GM21825 (cell line): ENCODE measurements around the gene MINDY4.

ENCODE experiments used
- ATAC-seq: cut with Tn5 transposase; IDR thresholded peaks from one replicate; pipeline ENCODE4 v1.9.1; 2021; ENCODE audit warnings: mild to moderate bottlenecking, moderate library complexity; ENCODE audit not compliant: unreplicated experiment

Gene MINDY4

DNA sequence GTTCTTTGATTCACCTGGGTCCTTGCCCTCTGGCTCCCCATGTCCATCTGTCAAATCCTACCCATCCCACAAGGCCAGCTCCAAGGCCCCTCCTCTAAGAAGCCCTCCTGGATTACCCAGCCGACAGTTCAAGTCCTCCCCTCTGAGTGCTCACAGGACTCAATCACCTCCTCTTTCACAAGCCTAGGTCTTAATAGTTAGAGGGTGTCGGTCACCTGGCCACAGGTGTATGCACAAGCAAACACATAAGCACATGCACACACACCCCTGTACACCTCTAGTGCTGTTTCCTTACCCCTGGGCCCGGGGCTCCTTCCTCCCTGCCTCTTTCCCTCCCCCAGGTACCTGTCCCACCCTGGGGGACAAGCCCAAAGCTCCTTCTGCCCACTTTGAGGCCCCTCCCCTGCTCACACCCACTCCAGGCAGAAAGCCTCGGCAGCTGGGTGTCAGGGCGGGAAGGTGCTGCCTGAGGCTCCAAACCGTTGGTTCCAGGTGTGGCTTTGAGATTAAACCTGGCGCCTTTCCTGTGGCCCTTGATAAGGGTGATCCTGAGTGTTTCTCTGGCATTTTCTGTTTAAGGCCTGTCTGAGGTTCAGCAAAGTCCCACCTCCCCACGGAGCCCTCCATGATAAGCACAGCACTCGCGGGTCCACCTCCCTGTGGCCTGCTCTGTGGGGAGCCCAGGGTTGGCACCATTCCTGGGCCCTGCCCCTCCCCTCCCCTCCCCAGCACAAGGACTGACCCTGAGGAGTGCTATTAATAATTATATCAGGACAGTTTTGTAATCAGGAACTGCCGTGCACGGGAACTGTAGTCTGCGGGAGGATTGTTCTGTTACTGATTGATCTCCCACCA, 125.8 kb downstream of the MINDY4 start:
- ATAC-seq: no peak

DNA sequence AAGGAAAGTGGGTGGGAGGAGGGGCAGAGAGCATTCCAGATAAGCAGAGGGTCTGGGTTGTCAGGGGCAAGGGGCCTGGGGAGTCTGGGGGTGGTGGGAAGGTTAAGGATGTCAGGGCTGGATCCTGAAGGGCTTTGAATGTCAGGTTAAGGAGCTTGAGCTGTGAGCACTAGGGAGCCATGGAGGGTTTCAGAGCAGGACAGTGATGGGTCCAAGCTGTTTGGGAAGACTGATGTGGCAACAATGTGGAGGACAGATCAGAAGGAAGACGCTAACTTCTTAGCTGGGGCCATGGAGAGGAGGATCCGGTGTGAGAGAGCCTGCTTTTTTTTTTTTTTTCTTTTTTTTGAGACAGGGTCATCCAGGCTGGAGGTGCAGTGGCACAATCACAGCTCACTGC, 126.6 kb downstream of the MINDY4 start:
- no peak for ATAC-seq

DNA sequence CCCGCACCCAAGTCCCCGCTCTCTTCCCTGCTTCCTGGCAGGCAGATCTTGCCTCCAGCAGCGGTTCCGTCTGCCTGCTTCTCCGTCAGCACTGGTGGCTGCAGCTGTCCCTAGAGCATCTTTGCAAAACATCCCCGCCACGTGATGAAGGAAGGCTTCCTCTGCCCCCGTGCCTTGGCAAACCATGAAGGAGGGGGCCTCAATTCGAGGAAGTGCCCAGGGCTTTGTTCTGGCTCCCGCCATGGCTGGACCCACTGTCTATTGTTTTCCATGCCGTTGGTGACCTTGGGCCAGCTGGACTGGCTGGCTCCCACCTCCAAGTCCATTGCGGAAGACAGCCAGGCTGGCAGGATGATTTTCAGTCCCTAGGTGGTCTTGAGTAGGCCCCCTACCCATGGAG, 127.2 kb downstream of the MINDY4 start:
- no peak for ATAC-seq

- ATAC-seq: no peak
These were observed 127.8 kb downstream of the MINDY4 start for GRCh38 chr7:30899066-30899465.

DNA sequence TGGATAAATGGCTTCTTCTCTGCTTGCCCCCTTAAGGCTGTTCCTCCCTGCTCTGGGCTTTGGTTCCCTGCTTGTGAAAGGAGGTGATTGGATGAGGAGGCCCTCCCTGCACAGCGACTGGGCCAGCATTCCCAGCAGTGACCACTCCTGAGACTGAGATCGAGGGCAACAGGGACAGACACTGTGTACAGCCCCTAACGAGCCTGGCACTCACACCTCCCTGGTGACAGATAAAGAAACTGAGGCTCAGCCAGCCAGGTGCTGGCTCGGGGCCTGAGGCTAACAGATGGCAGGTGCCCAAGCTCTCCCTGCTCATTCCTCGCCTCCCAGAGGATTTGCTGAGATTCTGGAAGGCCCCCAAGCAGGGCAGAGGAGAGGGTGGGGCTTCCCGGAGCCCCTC, 128.4 kb downstream of the MINDY4 start:
- no peak for ATAC-seq

DNA sequence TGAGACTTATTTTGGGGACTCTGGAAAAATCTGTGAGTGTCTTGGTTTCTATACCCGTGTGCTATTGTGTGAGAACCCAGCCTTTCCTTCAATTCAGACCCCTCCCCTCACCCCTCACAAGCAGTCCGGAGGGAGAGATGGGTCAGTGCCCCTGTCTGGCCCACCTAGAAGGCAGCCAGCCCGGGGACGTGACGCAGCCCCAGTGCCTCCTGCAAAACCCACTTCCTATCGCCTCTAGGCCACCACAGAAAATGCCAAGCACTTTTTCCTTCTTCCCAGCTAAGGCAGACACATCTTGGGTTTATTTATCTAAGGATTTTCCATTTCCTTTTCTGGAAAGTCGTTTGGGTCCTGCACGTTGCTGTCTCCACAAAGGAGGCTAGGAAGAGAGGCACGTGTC, 128.8 kb downstream of the MINDY4 start:
- no peak for ATAC-seq

DNA sequence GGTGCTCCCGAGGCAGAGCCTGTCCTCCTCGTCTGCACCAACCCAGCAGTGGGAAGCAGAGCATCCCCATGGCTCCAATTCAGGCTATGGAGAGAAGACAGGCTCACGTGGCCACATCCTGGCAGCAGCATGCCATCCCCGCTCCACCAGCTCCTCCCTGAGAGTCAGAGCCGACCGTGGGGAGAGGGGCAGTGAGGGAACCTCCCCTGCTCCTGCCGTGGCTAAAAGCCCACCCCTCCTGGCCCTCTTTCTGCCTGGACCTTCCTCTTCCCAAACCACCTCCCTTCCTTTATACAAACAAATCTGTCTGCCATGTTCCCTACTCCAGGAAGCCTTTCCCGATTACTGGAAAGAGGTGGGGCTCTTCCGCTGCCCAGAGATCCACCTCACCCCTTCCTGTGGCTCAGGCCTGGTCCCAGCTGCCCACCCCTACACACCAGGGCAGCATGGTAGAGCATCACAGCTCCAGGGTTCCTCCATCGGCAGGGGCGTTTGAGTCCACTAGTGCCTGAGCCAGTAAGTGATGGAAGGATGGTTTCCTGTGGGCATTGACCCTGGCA, 129.7 kb downstream of the MINDY4 start:
- ATAC-seq: no peak

GRCh38 chr7:30901856-30902255, 130.6 kb downstream of the MINDY4 start:
- ATAC-seq: no peak

GRCh38 chr7:30902466-30902865, 131.2 kb downstream of the MINDY4 start:
- no peak for ATAC-seq

DNA sequence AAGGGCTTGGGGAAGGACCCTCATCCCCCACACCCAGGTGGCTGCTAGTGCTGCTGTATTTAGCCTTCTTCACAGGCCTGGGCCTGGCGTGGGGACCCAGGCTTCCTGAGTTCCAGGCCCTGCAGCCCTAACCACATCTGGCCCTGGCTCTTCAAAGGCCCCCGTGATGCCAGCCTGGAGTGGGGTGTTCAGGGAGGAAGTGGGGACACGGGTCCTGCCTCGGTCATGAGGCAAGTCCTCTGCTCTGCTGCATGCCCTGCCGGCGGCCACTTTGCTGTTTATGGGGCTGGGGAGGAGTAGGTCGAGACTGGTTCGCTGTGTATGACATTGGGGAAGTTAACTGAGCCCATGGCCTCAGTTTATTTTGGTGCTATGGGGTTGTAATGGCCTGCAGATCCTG, 131.9 kb downstream of the MINDY4 start:
- no peak for ATAC-seq

- ATAC-seq: no peak
These were observed 133.3 kb downstream of the MINDY4 start for GRCh38 chr7:30904561-30904960.

DNA sequence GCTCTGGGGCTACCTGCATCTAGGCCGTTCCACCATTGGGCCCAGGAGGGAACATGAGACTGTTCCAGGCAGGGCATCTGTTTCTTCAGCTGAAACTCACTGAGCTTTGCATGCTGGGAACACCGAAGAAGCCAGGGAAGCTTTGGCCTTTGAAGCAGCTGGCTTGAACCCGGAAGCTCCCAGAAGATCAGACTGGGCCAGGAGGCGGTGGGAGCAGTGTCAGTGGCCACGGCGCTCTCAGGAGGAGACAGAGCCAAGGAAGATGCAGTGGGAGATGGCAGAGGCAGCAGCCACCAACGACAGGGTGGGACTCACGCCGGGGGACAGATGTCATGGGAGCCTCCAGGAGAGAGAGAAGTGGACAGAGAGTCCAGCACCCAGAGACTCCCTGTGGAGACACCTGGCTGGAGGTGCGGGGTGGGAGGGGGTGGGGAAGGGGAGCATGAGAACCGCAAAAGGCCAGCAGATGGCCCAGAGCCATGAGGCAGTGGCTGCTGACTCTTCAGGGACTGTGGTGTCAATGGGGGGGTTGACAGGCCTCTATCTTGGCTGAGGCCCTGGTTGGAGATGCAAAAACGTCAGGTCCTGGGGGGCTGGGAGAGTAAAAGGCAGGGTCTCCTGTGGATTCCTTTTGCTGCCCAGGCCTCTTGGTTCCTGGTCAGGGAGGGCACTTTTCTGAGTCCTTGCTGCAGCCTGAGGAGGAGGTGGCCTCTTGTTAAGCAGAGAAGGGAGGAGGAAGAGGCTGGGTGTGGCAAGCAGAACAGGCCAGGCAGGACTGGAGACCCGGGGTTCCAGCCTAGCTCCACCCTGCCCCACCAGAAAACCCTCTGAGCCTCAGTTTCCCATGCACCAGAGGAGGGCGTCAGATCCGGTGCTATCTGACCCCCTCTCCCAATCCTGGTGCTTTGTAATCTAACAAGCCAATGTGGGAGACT, 134.1 kb downstream of the MINDY4 start:
- ATAC-seq: no peak

DNA sequence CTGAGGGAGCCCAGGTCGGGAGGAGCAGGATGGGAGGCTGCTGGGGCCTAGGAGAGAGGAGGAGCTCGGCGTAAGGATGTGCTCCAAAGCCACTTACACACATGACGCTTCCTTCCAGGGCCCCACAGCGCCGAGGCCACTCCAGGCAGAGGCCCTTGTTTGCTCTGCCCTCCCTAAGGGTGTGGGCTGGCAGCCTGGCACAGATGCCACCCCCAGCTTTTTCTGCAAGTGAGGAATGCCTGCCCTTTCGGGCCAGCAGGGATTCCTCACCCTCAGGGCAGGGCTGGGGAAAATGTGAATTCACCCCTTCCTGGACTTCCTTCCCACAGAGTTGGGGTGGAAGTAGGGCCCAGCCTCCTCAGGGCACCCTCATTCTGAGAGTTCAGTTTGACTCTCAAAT, 134.8 kb downstream of the MINDY4 start:
- ATAC-seq: no peak

GRCh38 chr7:30906515-30907240, 135.5 kb downstream of the MINDY4 start:
- no peak for ATAC-seq

DNA sequence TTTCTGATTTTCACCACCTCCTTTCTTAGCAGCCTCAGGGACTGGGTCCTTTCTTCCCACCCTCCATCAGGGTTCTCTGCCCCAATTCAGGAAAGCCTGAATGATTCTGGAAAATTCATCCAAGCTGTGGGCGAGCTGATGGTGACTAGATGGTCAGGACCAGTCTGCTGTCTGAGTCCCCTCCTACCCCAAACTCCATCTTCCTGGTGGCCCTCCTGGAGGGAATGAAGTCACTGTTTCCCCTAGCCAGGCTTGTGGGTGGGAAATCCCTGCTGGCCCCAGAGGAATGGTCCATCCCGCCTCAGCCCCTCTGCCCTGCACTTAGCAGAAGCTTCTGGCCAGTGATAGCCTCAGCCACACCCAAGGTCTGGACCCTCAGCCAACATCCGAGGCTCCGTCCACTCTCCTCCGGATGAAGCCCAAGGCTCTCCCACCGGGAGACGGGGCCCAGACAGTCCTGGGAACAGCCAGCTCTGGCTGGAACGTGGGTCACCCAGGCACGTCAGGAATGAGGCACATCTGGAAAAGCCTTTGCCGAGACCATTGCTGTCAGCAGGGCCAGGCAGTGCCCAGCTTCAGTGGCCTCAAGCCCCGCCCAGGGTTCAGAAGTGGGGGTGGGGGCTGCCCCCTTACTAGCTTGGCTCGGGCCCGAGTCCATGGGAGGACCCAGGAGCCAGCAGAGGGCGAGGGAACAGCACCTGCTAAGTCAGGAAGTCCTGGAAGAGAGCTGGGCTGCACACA, 136.5 kb downstream of the MINDY4 start:
- ATAC-seq: no peak

- ATAC-seq: no peak
These were observed 137.5 kb downstream of the MINDY4 start for GRCh38 chr7:30908681-30909080.

DNA sequence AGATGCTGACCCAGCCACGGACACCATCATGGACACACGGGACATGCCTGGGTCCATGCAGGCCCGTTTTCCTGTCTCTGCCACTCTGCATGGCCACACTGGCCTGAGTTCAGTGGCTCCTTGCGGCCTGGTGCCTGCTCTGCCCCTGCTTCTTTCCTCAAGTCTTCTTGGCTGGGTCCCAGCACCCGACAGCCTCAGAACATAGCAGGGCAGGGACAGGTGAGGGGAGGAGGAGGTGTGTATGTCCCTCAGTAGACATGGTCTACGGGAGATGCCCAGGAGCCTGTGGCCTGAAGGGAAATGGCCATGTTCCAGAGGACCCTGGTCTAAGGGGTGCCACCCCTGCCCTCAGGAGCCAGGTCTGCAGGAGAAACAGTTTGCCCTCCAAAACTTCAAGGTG, 138.2 kb downstream of the MINDY4 start:
- ATAC-seq: no peak

DNA sequence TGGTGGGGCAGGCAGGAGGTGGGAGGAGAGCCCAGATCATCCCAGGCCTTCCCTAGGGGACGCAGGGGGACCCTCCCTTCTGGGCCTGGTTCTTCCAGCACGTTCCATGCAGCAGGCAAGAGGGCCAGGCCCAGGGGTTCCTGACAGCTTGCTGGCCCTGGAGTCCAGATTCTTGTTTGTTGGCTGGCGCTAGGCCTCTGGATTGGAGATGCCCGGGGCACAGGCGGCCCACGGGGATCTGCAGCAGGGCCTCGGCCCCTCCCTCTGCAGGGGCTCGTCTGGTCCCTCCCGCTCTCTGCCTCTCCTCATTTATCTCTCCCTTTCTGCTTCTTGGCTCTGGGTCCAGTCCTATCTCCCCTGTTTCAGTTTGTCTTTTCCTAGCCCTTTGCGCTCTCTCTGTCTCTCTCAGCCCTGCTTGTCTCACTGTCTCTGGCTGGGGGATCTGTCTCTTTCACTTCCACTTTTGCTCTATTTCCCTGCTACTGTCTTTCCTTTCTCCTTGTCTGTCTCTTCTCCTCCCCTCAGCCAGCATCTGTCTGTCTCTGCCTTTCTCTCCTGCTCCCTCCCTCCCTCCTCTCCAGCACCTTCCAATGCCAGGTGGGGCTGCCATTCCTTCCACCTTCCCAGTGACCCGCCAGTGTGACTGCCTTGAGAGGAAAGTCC, 139.3 kb downstream of the MINDY4 start:
- no peak for ATAC-seq

DNA sequence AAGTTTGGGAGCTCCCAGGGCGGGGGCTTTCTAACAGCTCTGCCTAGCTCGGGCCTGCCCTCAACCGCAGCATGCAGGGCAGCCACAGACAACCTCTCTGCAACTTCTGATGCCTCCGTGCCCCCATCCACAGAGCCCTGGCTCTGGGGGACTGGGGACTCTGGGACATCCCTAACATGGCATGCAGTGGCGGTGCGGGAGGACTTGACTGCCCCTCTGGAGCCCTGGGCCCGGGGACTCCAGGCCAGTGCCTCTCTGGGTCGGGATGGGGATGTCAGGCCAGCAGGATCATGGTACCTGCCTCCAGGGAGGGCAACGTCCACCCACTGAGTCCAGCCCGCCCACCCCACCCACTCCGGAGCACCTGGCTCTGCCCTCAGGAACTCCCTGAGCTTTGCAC, 139.9 kb downstream of the MINDY4 start:
- ATAC-seq: no peak

DNA sequence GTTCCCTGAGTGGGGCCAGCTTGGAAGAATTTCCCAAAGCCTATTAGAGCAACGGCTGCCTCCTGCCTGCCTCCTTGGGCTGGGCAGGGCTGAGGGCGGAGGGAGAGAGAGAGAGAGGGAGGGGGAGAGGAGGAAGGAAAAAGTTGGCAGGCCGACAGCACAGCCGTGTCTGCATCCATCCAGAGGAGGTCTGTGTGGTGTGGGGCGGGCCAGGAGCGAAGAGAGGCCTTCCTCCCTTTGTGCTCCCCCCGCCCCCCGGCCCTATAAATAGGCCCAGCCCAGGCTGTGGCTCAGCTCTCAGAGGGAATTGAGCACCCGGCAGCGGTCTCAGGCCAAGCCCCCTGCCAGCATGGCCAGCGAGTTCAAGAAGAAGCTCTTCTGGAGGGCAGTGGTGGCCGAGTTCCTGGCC, 140.3 kb downstream of the MINDY4 start, which contains the start of gene AQP1:
Gene AQP1 (plus strand): TSS at position 293 of the 409 bp plus-strand sequence. CDS start 57 bp downstream, at position 350.
- no peak for ATAC-seq
